Neural progenitor cell (in vitro differentiated cells): Measurements from ENCODE around the gene HSD17B14.

ENCODE experiments used
- EZH2 ChIP-seq: fragments of 200-600 bp; sonication (generic); IDR thresholded peaks from 2 replicates; pipeline ENCODE4 v1.6.1; 2017; ENCODE audit warnings: antibody characterized with exemption, mild to moderate bottlenecking, moderate library complexity
- EZH2phosphoT487 ChIP-seq: fragments of 200-600 bp; sonication (generic); IDR thresholded peaks from 2 replicates; pipeline ENCODE4 v1.6.1; 2017; ENCODE audit warnings: antibody characterized with exemption
- TF ChIP-seq, protein P1 (sequence below): fragments of 200-600 bp; sonication (generic); IDR thresholded peaks from 2 replicates; pipeline ENCODE4 v1.5.1; 2017; ENCODE audit warnings: antibody characterized with exemption, mild to moderate bottlenecking

DNA sequence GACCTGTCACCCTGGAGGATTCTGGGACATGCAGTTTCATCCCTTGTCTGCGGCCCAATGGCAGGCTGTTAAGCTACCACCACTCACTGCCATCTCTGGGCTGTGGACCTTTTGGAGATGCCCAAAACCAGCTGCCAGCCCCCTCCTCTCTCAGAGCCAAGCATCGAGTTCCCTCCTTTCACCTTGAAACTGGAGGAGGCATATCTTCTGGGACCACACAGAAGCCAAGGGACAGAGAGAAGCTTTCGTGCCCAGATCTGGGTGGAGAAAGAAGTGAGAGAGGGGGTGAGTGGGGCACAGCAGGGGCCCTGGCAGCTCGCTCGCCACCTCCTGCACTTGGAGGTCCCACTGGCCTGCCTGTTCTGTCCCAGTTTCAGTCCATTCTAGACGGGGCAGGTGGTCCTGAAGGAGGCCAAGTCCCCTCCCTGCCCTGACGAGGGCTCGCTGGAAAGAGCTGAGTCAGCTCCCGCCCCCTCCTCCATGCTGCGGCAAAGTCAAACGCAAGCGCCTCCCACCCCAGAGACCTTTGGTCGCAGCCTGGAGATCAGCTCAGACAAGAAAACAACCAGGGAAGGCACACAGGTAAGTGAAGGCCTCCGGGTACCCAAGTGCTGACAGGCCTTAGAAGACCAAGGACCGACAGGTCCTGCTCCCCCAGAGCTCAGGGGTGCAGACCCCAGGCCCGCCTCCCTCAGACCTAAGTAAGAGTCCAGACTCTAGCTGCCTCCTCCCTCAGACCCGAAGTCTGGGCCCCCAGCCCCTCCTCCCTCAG lies 29.3 kb downstream of the HSD17B14 start:
- TF ChIP-seq, protein P1, sequence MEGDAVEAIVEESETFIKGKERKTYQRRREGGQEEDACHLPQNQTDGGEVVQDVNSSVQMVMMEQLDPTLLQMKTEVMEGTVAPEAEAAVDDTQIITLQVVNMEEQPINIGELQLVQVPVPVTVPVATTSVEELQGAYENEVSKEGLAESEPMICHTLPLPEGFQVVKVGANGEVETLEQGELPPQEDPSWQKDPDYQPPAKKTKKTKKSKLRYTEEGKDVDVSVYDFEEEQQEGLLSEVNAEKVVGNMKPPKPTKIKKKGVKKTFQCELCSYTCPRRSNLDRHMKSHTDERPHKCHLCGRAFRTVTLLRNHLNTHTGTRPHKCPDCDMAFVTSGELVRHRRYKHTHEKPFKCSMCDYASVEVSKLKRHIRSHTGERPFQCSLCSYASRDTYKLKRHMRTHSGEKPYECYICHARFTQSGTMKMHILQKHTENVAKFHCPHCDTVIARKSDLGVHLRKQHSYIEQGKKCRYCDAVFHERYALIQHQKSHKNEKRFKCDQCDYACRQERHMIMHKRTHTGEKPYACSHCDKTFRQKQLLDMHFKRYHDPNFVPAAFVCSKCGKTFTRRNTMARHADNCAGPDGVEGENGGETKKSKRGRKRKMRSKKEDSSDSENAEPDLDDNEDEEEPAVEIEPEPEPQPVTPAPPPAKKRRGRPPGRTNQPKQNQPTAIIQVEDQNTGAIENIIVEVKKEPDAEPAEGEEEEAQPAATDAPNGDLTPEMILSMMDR: no peak
- TF ChIP-seq EZH2phosphoT487: no peak
- TF ChIP-seq EZH2: no peak
